SHP77 (cell line): ENCODE results near the gene PHKG2.
"Not testable (repeated sequence)": the region's sequence is repeated elsewhere in the genome, so short reads cannot be mapped to it uniquely, and the experiment has no call there.

ENCODE experiments used
- DNase-seq, 2 experiments: peaks; one replicate each; lab custom pipeline; 2025; lab: John Stamatoyannopoulos, UW

Gene PHKG2

GRCh38 chr16:30747799-30748633 is at the start of gene PHKG2:
Gene PHKG2 (plus strand): TSS chr16:30748425. CDS start chr16:30748821, 396 bp downstream.
- DNase-seq, result peak; percentile 99 to 100

DNA sequence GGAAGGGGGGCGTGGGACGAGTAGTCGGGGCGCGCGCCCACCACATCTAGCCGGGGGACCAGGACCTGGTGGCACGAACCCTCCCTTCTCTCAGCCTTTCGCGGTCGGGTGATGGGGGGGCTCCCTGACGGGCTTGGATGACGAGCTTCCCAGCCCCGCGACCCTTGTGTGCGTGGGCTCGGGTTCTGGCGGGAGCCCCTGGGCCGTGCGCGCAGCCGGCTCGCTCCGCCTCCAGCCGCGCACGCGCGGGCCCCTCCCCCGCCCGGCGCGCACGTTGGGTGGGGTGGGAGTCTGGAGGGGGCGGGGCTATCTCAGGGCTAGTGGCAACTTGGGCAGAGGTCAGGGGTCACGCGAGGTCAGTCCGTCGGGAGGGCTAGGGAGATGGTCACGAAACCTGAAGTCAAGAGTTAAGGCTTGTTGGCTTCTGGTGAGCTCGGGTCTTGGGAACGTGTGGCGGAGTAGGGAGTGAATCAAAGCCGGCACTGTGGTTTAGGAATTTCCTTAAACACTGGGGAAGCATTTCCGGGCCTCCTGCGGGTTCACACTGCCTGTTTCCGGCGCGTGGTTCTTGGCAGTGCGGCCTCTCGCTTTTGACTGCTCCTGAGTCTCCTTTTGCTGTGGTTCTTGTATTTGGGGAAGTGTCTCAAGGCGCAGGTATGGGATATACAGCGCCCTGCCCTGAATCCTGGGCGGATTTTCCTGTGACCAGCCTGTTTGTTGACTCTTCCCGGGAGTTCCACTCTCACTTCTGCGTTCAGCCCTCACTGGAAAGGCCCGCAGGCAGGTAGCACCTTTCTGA is 49.2 kb upstream of the PHKG2 start, which contains the start of gene SRCAP:
SRCAP (plus strand) TSS at position 356 of the 799 bp plus-strand sequence. CDS start 1,654 bp downstream, outside the sequence.
- peak; percentile 74 to 83 for DNase-seq

DNA sequence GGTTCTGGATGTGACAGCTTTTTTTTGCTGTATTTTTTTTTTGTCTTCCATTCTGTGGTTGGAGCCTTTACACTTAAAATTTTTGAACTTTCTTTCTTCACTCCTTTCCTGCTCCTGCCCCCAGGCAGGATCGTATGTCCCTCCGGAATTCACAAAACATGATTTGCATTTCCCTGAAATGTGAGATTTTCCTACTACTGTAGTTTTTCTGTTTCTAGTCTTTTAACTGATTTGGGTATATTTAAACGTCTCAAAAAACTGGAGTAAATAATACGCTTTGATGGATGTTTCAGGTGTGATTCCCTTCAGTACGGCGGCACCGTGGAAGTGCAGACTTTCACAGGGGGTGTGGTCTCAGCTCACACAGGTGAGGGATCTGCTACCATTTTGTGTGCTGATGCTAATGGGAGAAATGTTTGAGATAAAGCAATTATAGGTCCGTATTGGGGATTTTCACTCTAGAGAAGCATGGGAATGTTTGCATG is 48.6 kb upstream of the PHKG2 start:
- no peak for DNase-seq

- DNase-seq, result no peak
Measured at GRCh38 chr16:30700491-30700890, 47.7 kb upstream of the PHKG2 start.

DNA sequence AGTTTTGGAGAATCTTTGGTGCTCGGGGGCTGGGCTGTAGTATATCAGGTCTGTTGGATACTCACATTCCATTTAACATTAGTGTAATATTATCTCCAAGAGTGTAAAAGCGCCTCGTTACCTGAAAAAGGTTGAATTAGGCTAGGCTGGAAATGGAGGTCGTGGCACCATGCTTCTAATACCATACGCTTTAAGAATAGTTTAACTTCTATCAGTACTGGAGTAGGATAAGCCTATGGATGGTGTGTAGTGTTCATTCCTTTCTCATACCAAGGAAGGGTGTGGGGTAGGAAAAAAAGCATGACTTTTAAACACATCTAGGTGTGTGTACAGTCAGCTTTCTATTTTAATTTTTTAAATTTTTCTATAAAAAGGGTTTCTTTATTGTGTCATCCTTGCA is 47.3 kb upstream of the PHKG2 start:
- no peak for DNase-seq

DNA sequence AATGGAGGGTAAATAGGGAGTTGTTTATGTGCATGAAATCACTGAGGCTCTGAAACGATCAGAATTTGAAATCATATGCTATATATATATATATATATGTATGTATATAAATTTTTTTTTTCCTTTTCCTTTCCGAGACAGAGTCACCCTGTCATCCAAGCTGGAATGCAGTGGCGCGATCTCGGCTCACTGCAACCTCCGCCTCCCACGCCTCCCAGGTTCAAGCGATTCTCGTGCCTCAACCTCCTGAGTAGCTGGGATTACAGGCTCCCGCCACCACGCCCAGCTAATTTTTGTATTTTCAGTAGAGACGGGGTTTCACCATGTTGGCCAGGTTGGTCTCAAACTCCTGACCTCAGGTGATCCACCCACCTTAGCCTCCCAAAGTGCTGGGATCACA is 45.2 kb upstream of the PHKG2 start:
- DNase-seq, result not testable (repeated sequence)

- DNase-seq, result no peak
Measured at GRCh38 chr16:30703971-30704370, 44.3 kb upstream of the PHKG2 start.

DNA sequence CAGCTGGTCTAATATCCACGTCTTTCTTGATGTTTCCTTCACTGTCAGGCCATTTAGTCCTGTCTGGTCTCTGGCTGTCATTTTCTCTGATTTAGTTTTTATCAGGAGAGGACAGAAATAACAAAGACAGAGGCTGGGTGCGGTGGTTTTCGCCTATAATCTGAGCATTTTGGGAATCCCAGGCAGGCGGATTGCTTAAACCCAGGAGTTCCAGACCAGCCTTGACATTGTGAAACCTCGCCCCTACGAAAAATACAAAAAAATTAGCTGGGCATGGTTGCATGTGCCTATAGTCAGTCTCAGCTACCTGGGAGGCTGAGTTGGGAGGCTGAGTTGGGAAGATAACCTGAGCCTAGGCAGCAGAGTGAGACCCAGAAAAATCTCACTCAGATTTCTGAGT is 42.2 kb upstream of the PHKG2 start:
- DNase-seq, result no peak

DNA sequence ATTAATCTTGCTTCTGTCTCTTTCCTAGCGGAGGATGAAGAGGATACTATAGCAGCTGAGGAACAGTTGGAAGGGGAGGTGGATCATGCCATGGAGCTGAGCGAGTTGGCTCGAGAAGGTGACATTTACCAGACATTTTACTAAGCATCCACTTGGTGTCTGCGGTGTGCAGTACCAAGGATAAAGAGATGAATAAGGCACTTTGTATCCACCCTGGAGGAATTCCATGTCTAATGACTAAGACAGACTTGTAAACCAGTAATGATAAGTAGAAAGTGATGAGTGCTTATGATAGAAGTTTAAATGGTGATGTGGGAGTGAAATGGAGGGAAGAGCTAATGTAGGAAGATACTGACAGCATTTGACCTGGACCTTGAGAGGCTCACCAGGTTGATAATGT is 37.3 kb upstream of the PHKG2 start:
- no peak for DNase-seq

- DNase-seq, result no peak
Measured at GRCh38 chr16:30711712-30712111, 36.5 kb upstream of the PHKG2 start.

- no peak for DNase-seq
Measured at GRCh38 chr16:30715750-30716445, 32.3 kb upstream of the PHKG2 start.

DNA sequence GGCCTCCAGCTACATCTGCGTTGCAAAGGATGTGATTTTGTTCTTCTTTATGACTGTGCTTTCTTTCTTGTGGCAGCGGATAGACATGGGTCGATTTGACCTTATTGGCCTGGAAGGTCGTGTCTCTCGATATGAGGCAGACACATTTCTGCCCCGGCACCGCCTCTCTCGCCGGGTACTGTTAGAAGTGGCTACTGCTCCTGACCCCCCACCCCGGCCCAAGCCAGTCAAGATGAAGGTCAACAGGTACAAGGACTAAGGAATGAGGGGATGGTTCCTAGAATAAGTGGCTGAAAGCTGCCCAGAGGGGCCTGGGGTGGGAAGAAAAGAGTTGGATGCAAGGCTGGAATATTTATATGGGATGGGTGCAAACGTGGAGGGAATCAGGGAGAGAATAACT is 28.1 kb upstream of the PHKG2 start:
- no peak for DNase-seq

- DNase-seq, result no peak
Measured at GRCh38 chr16:30720694-30721093, 27.5 kb upstream of the PHKG2 start.

DNA sequence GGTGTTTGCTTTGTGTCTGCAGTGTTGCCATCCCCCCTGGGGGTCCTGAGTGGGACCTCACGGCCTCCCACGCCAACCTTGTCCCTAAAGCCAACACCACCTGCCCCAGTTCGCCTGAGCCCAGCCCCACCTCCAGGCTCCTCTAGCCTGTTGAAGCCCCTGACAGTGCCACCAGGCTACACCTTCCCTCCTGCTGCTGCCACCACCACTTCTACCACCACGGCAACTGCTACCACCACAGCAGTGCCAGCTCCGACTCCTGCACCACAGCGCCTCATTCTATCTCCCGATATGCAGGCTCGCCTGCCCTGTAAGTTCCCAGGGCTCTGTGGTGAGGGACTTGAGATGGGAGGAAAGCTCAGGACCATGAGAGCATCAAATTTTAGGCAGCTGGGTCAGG is 27.1 kb upstream of the PHKG2 start:
- no peak for DNase-seq

DNA sequence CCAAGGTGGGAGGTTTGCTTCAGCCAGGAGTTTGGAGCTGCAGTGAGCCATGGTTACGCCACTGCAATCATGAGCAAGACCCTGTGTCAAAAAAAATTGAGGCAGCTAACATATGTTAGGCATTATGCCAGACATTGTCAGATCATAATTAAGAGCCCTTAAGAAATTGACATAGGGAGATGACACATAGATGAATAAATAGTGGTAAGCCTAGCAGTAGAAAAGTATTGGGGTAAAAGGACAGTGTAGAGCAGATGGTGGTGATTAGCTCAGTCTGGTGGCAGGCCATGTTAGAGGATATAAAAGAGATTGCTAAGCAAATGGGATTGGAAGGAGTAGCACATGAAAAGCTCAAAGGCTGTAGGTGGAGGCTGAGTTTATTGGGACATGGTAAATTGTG is 26.6 kb upstream of the PHKG2 start:
- no peak for DNase-seq

DNA sequence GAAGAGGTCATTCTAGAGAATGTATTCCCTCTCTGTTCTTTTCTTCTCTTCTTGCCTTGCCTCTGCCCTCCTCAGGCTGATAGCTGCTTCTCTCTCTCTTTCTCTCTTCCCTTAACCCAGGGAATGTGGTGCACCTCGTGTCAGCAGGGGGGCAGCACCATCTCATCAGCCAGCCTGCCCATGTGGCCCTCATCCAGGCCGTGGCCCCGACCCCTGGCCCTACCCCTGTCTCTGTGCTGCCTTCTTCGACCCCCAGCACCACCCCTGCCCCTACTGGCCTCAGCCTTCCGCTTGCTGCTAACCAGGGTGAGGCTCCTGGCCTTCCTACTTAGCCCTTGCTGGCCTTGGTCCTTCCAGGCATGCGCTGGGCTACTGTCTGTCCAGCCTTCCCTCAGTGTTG is 25.8 kb upstream of the PHKG2 start:
- DNase-seq, result peak in 1 of 2 experiments; percentile 8

DNA sequence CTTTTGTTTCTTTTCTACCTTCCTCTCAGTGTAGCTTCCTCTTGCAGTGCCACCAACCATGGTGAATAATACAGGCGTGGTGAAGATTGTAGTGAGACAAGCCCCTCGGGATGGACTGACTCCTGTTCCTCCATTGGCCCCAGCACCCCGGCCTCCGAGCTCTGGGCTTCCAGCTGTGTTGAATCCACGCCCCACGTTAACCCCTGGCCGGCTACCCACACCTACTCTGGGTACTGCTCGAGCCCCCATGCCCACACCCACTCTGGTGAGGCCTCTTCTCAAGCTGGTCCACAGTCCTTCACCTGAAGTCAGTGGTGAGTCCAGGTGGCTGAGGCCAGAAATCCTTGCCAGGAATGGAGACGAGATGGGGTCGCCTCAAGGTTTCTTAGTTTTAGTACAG is 25.3 kb upstream of the PHKG2 start:
- DNase-seq, result no peak

DNA sequence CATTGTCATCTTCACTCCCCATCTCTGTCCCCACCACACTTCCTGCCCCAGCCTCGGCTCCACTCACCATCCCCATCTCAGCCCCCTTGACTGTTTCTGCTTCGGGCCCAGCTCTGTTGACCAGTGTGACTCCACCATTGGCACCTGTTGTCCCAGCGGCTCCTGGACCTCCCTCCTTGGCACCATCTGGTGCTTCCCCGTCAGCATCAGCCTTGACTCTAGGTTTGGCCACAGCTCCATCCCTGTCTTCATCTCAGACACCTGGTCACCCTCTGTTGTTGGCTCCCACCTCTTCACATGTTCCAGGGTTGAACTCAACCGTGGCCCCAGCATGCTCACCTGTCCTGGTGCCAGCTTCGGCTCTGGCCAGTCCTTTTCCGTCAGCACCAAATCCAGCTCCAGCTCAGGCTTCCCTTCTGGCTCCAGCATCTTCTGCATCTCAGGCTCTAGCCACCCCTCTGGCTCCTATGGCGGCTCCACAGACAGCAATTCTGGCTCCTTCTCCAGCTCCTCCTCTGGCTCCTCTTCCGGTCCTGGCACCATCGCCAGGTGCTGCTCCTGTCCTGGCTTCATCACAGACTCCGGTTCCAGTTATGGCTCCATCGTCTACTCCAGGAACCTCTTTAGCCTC is 24.4 kb upstream of the PHKG2 start:
- no peak for DNase-seq

- DNase-seq, result no peak
Measured at GRCh38 chr16:30724641-30725417, 23.4 kb upstream of the PHKG2 start.

DNA sequence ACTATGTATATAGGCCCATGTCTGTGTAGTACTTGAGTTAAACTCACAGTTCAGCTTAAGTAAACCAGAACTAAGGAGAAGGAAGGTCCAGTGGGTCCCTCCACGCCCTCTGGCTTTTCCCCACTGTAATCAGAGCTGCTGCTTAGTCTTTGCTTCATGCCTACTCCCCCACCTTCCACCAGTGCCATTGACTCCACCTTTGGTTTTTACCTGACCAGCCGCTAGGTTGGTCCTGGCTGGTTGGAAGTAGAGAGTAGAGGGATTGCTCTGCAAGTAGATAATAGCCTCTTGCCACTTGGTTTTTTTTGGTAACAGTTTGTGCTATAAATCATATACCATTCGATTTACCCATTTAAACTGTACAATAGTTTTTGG is 22.8 kb upstream of the PHKG2 start:
- DNase-seq, result no peak

- DNase-seq, result no peak
Measured at GRCh38 chr16:30728321-30728720, 19.9 kb upstream of the PHKG2 start.
